Measurements from ENCODE around the gene SBF2. TPM values are rescaled to one million over a fixed set of nuclear protein-coding genes. Genes with fewer than 3 reads are reported as not detected.
A peak's percentile ranks its signal among the peaks of the same experiment; 100 is the strongest.

The SBF2 gene
- total and polyA plus RNA-seq, 9 of the 15 experiments (the other 6 are each of a cell fraction or from before 2014, with no cell fraction given) = 0.80 to 9.5 (median 5.0) TPM

GRCh38 chr11:10305964-10306918, 12.2 kb upstream of the SBF2 start:
- no peak overlapping the region for H3K9ac ChIP-seq (ENCODE audit: insufficient read depth in 1 of 2, low read depth in 2 of 2, low read length in 2 of 2)
- no peak overlapping the region for H2AFZ ChIP-seq (ENCODE audit: low read depth, low read length)
- no peaks in the 10 kb centered on the region for H3K36me3 ChIP-seq (ENCODE audit: control insufficient read depth, insufficient read depth, low read length)
- peaks cover 25 to 27% of the 10 kb centered on the region in 2 experiments for H3K27me3 ChIP-seq (ENCODE audit: control insufficient read depth in 2 of 2, insufficient read depth in 2 of 2, low read length in 2 of 2)
- intact Hi-C loops (cut with micrococcal nuclease) = loop anchor here (5.0 kb wide), 3 partner anchors 444 to 694 kb away; no protein-coding TSS in a partner anchor
- no peak for ATAC-seq
- FAIRE-seq = no peak
- no peak overlapping the region for H3K27ac ChIP-seq (ENCODE audit: extremely low read depth, low read depth, low read length)
- DNase-seq (ENCODE audit: extremely low read depth in 1 of 4, low spot score in 3 of 4) = peak in 1 of 4 experiments; percentile 9
- H3K79me2 ChIP-seq (ENCODE audit: control insufficient read depth, insufficient read depth, low read length) = no peaks in the 10 kb centered on the region
- H3K9me3 ChIP-seq (replicated peaks; ENCODE audit: control insufficient read depth, insufficient read depth, low read depth, low read length) = no peaks in the 10 kb centered on the region
- in situ Hi-C loops (cut with MboI) = loop anchor here (25.0 kb wide), 1 partner anchor 444 kb away; no protein-coding TSS in a partner anchor
- H3K4me1 ChIP-seq (replicated peaks in 1 of 2; ENCODE audit: control insufficient read depth in 2 of 2, insufficient read depth in 2 of 2, low read length in 2 of 2) = peaks cover 24 to 53% of the 10 kb centered on the region in 2 experiments
- H3K9me1 ChIP-seq (ENCODE audit: control insufficient read depth, insufficient read depth, low read length) = no peaks in the 10 kb centered on the region
- 64% methylated on average over 25 of the region's 65 CpGs for WGBS (ENCODE audit: insufficient coverage, low coverage, missing lambda C conversion rate)
- H4K20me1 ChIP-seq (replicated peaks; ENCODE audit: control insufficient read depth, insufficient read depth, low read length) = 0 out of 2 replicates have a peak, but pooled peaks cover 4% of the 10 kb centered on the region
- CTCF ChIA-PET (ENCODE audit: low intra/inter-chr PET ratio) = interaction anchor here (0.9 to 1.2 kb wide), 2 partner anchors 98 to 549 kb away, joined by 3 to 4 read pairs; no protein-coding TSS in a partner anchor
- BruUV-seq (replicated peaks) = no TSS peak
- POLR2A ChIA-PET = no interaction called here
- H3K4me3 ChIP-seq = no peak overlapping the region
- TF ChIP-seq ETV1 (tag; conservative IDR thresholded peaks at IDR 0.05; ENCODE audit: low read depth) (no peak), VEZF1 (CRISPR knock-in tag; IDR thresholded peaks at IDR 0.05) (no peak), FOSL1 (tag; conservative IDR thresholded peaks at IDR 0.05) (no peak), POLR2B (IDR thresholded peaks at IDR 0.05; ENCODE audit: low read depth, partially characterized antibody) (no peak), CHCHD3 (CRISPR knock-in tag; IDR thresholded peaks at IDR 0.05) (no peak), YBX1 (IDR thresholded peaks at IDR 0.05) (no peak), SREBF1 (IDR thresholded peaks at IDR 0.05; ENCODE audit: borderline replicate concordance, low read depth, low read length) (no peak), BRD4 (IDR thresholded peaks at IDR 0.05) (no peak), DPF2 (IDR thresholded peaks at IDR 0.05) (no peak), ZNF263 (CRISPR knock-in tag; IDR thresholded peaks at IDR 0.05; ENCODE audit: borderline replicate concordance) (no peak), MYC (IDR thresholded peaks at IDR 0.05; ENCODE audit: low read depth, low read length) (no peak), MYC (CRISPR knock-in tag; IDR thresholded peaks at IDR 0.05; ENCODE audit: borderline replicate concordance, low read depth) (no peak), CBX1 (IDR thresholded peaks at IDR 0.05; ENCODE audit: low read depth) (no peak), ZMIZ1 (IDR thresholded peaks at IDR 0.05; ENCODE audit: low read depth in 2 of 2, low read length in 2 of 2) (no peak), NELFE (IDR thresholded peaks at IDR 0.05; ENCODE audit: insufficient read depth, insufficient read length) (no peak)
- no peak overlapping the region for H3K4me2 ChIP-seq (ENCODE audit: insufficient read depth, low read length)
